ENCODE data around the gene C3orf70.

C3orf70 gene

GRCh38 chr3:185089343-185089742 lies 63.5 kb downstream of the C3orf70 start:
- H3K9me3 Mint-ChIP-seq = no peaks in the 10 kb centered on the region
- H3K4me3 Mint-ChIP-seq = no peak overlapping the region
- no peak overlapping the region for H3K27ac Mint-ChIP-seq
- intact Hi-C loops (cut with micrococcal nuclease) = no loop called here
- H3K4me1 Mint-ChIP-seq (ENCODE audit: low read depth) = no peaks in the 10 kb centered on the region
- no peaks in the 10 kb centered on the region for H3K36me3 Mint-ChIP-seq (ENCODE audit: low read depth)
- peaks cover 2% of the 10 kb centered on the region for H3K27me3 Mint-ChIP-seq

DNA sequence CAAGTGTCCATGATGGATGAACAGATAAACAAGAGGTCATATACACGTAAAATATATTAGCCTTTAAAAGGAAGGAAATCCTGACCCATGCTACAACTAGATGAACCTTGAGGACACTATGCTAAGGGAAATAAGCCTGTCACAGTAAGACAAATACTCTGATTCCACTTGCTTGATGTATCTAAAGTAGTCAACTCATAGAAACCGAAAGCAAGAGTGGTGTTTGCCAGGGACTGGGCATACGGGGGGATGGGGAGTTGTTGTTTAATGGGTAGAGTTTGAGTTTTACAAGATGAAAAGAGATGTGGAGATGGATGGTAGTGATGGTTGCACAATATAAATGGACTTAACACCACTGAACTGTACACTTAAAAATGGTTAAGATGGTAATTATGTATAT lies 65.4 kb downstream of the C3orf70 start:
- peaks cover 2% of the 10 kb centered on the region for H3K27me3 Mint-ChIP-seq
- no peaks in the 10 kb centered on the region for H3K36me3 Mint-ChIP-seq (ENCODE audit: low read depth)
- H3K27ac Mint-ChIP-seq = no peak overlapping the region
- H3K4me3 Mint-ChIP-seq = no peak overlapping the region
- no peaks in the 10 kb centered on the region for H3K4me1 Mint-ChIP-seq (ENCODE audit: low read depth)
- intact Hi-C loops (cut with micrococcal nuclease) = no loop called here
- H3K9me3 Mint-ChIP-seq = no peaks in the 10 kb centered on the region

- Mint-ChIP-seq H3K36me3 (ENCODE audit: low read depth) (no peaks in the 10 kb centered on the region), H3K4me3 (no peak overlapping the region), H3K9me3 (no peaks in the 10 kb centered on the region), H3K27ac (no peak overlapping the region), H3K4me1 (ENCODE audit: low read depth) (no peaks in the 10 kb centered on the region), H3K27me3 (peaks cover 2% of the 10 kb centered on the region)
- intact Hi-C loops (cut with micrococcal nuclease) = no loop called here
Measured at GRCh38 chr3:185084901-185085300, 68.0 kb downstream of the C3orf70 start.

DNA sequence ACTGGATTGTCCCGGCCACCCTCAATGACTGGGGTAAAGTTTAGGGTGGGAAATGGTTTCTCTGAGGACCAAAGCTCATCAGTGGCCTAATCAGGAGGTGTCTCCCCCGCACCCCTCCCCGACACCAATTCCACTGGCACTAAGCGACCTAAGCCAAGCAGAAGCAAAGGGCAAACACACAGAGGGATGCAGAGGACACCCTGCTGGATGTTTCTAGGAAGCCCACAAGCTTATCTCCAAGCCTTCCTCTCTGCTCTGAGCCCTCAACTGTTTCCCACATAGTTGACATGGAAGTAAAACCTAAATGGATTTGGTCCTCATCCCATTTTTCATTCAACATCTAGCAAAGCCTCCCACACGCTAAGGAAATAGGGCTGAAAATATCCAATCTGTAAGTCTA lies 68.5 kb downstream of the C3orf70 start:
- no peaks in the 10 kb centered on the region for H3K9me3 Mint-ChIP-seq
- no peaks in the 10 kb centered on the region for H3K4me1 Mint-ChIP-seq (ENCODE audit: low read depth)
- no peak overlapping the region for H3K27ac Mint-ChIP-seq
- no peak overlapping the region for H3K4me3 Mint-ChIP-seq
- H3K36me3 Mint-ChIP-seq (ENCODE audit: low read depth) = no peaks in the 10 kb centered on the region
- peaks cover 2% of the 10 kb centered on the region for H3K27me3 Mint-ChIP-seq
- intact Hi-C loops (cut with micrococcal nuclease) = no loop called here

GRCh38 chr3:185082829-185083228 lies 70.0 kb downstream of the C3orf70 start:
- Mint-ChIP-seq H3K4me3 (no peak overlapping the region), H3K27ac (no peak overlapping the region), H3K27me3 (peaks cover 2% of the 10 kb centered on the region), H3K9me3 (no peaks in the 10 kb centered on the region), H3K4me1 (ENCODE audit: low read depth) (no peaks in the 10 kb centered on the region), H3K36me3 (ENCODE audit: low read depth) (no peaks in the 10 kb centered on the region)
- intact Hi-C loops (cut with micrococcal nuclease) = no loop called here

- no peak overlapping the region for H3K4me3 Mint-ChIP-seq
- no peaks in the 10 kb centered on the region for H3K36me3 Mint-ChIP-seq (ENCODE audit: low read depth)
Measured at GRCh38 chr3:185082149-185082548, 70.7 kb downstream of the C3orf70 start.

DNA sequence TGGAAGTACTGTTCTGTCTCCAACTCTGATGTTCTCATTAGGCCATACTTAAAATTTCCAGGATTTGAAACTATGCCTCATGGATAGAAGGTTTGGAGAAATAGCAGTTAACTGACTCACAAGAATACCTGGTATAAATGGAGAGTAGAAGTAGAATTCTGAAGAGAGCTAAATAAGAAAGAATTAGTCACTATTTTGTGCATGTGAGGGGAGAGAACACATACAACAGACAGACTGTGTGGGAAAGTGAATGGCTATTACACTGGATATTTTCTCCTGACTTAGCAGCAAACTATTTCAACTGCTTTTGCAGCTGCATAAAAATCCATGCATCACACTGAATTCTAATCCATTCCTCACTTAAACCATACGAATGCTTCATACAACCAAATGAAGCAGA lies 71.3 kb downstream of the C3orf70 start:
- intact Hi-C loops (cut with micrococcal nuclease) = no loop called here
- H3K27me3 Mint-ChIP-seq = peaks cover 2% of the 10 kb centered on the region
- no peaks in the 10 kb centered on the region for H3K36me3 Mint-ChIP-seq (ENCODE audit: low read depth)
- H3K4me1 Mint-ChIP-seq (ENCODE audit: low read depth) = no peaks in the 10 kb centered on the region
- no peak overlapping the region for H3K27ac Mint-ChIP-seq
- H3K9me3 Mint-ChIP-seq = no peaks in the 10 kb centered on the region
- no peak overlapping the region for H3K4me3 Mint-ChIP-seq

More at GRCh38 chr3:185082149-185082548, 70.7 kb downstream of the C3orf70 start:
- peaks cover 2% of the 10 kb centered on the region for H3K27me3 Mint-ChIP-seq
- H3K4me1 Mint-ChIP-seq (ENCODE audit: low read depth) = no peaks in the 10 kb centered on the region
- intact Hi-C loops (cut with micrococcal nuclease) = no loop called here
- H3K27ac Mint-ChIP-seq = no peak overlapping the region
- H3K9me3 Mint-ChIP-seq = no peaks in the 10 kb centered on the region

- H3K4me1 Mint-ChIP-seq (ENCODE audit: low read depth) = no peaks in the 10 kb centered on the region
- H3K4me3 Mint-ChIP-seq = no peak overlapping the region
- no peaks in the 10 kb centered on the region for H3K27me3 Mint-ChIP-seq
- H3K9me3 Mint-ChIP-seq = no peaks in the 10 kb centered on the region
- intact Hi-C loops (cut with micrococcal nuclease) = no loop called here
- no peaks in the 10 kb centered on the region for H3K36me3 Mint-ChIP-seq (ENCODE audit: low read depth)
- no peak overlapping the region for H3K27ac Mint-ChIP-seq
Measured at GRCh38 chr3:185079625-185080024, 73.2 kb downstream of the C3orf70 start.

DNA sequence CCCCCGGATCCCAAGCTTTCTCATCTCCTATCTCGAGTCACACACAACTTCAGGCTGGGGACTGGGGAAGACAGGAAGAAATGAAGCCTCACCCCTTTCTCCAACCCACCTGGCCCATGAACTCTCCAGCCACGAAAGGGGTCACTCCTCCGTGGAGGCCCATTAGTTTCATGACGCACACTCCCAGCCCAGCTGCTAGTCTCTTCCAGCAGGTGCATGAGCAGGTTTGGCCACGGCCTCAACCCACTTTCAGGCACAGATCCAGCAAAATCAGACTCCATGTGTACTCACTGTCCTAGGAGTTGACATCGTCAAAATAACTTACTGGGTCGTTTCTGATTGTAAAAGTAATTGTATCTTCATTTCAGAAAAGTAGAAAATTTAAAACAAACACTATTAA lies 76.6 kb downstream of the C3orf70 start:
- Mint-ChIP-seq H3K9me3 (no peaks in the 10 kb centered on the region), H3K36me3 (ENCODE audit: low read depth) (no peaks in the 10 kb centered on the region)
- intact Hi-C loops (cut with micrococcal nuclease) = no loop called here

GRCh38 chr3:185075547-185075946 lies 77.3 kb downstream of the C3orf70 start:
- intact Hi-C loops (cut with micrococcal nuclease) = no loop called here
- no peaks in the 10 kb centered on the region for H3K4me1 Mint-ChIP-seq (ENCODE audit: low read depth)
- H3K27ac Mint-ChIP-seq = no peak overlapping the region
- no peaks in the 10 kb centered on the region for H3K27me3 Mint-ChIP-seq
- no peaks in the 10 kb centered on the region for H3K9me3 Mint-ChIP-seq
- no peaks in the 10 kb centered on the region for H3K36me3 Mint-ChIP-seq (ENCODE audit: low read depth)
- H3K4me3 Mint-ChIP-seq = no peak overlapping the region

More for the DNA sequence above, 76.6 kb downstream of the C3orf70 start:
- H3K27ac Mint-ChIP-seq = no peak overlapping the region
- no peak overlapping the region for H3K4me3 Mint-ChIP-seq
- H3K27me3 Mint-ChIP-seq = no peaks in the 10 kb centered on the region
- no peaks in the 10 kb centered on the region for H3K4me1 Mint-ChIP-seq (ENCODE audit: low read depth)

DNA sequence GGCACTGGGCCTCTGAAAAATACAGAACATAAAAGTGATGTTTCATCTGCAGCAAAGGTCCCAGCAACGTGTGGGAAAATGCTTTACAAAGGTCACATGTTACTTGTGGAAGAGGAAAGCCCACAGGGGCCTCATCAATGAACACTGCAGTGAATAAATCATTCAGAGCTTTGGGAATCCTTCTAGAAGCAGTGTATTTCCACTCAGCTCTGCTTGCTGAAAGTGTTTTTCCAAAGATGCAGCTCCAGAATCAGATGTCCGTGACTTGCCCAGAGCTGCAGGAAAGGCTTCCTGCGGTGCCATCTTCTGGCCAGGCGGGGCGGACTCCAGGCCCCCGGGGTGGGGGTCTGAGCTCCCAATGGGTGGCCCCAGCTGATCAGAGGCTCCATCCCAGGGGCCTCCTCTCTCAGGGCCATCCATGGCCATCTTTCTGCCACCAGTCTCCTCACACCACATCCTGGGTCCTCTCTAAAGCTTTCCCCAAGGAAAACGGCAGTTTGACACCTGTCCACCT lies 81.5 kb downstream of the C3orf70 start:
- Mint-ChIP-seq H3K9me3 (no peaks in the 10 kb centered on the region), H3K27ac (no peak overlapping the region), H3K36me3 (ENCODE audit: low read depth) (no peaks in the 10 kb centered on the region), H3K27me3 (no peaks in the 10 kb centered on the region), H3K4me1 (ENCODE audit: low read depth) (no peaks in the 10 kb centered on the region), H3K4me3 (no peak overlapping the region)
- intact Hi-C loops (cut with micrococcal nuclease) = no loop called here

GRCh38 chr3:185070491-185071286 lies 82.2 kb downstream of the C3orf70 start:
- Mint-ChIP-seq H3K27me3 (no peaks in the 10 kb centered on the region), H3K27ac (no peak overlapping the region), H3K9me3 (no peaks in the 10 kb centered on the region), H3K4me3 (no peak overlapping the region), H3K4me1 (ENCODE audit: low read depth) (no peaks in the 10 kb centered on the region), H3K36me3 (ENCODE audit: low read depth) (no peaks in the 10 kb centered on the region)
- intact Hi-C loops (cut with micrococcal nuclease) = no loop called here

DNA sequence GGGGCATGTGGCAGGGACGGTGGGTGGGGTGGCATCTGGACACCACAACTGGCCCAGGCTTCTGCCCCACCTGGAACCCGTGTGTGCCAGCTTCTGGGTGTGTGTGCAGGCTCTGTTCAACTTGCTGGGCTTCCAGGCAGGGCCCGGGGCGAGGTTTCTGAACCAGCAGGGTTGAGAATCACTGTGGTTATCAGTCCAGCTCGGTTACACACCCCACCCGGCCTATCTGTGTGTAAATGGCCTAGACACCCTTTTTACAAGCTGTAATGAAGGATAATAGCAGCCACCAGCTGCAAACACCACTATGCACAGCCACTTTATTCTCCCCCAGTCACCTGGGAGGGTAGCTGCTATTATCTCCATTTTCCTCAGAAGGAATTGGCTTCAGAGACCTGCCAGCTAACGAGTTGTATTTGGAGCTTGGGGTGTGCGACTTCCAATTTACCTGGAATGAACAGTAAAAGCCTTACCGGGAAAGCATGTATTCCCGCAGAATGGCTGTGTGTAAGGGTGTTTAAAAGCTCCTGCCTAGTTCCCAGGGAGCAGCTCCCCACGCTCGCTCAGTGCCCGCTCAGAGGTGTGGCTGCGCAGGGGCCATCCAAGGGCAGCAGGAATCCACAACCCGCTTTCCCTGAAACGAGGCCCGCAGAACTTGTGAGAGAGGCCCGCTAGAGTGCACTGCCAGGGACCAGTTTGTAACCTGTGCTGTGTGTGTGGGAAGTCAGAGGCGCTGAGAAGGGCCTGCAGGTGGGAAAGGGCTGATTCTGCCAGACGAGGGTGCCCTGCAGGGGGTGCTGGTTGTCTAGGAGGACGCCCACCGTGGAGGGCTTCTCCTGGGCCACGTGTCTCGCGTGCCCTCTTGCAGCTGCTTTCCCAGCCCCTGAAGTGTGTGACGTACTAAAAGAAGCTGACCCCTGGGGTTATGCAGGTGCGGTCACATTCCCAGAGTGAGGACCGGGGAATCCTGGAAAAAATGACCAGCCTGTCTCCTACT lies 83.5 kb downstream of the C3orf70 start:
- H3K27ac Mint-ChIP-seq = no peak overlapping the region
- no peaks in the 10 kb centered on the region for H3K9me3 Mint-ChIP-seq
- no peaks in the 10 kb centered on the region for H3K4me1 Mint-ChIP-seq (ENCODE audit: low read depth)
- intact Hi-C loops (cut with micrococcal nuclease) = no loop called here
- no peak overlapping the region for H3K4me3 Mint-ChIP-seq
- H3K27me3 Mint-ChIP-seq = no peaks in the 10 kb centered on the region
- H3K36me3 Mint-ChIP-seq (ENCODE audit: low read depth) = no peaks in the 10 kb centered on the region

DNA sequence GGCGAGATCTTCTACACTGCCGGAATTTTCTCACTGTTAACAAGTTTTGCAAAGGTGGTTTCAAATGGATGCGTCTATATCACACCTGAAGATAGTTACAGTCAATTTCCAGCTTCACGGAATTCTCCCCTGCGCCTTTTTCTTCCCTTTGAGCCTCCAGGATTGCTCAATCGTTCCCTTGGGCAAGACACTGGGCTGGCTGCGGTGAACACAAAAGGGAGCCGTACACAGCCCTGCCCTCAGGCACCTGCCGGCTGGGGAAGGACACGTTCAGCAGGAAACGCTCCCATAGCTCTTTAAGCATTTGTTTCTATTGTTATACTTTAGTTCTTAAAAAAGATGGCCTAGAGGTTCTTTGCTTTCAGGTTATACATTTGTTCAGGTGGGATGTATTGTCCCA lies 85.7 kb downstream of the C3orf70 start:
- Mint-ChIP-seq H3K27me3 (no peaks in the 10 kb centered on the region), H3K36me3 (ENCODE audit: low read depth) (no peaks in the 10 kb centered on the region), H3K27ac (no peak overlapping the region), H3K9me3 (no peaks in the 10 kb centered on the region), H3K4me3 (no peak overlapping the region), H3K4me1 (ENCODE audit: low read depth) (no peaks in the 10 kb centered on the region)
- intact Hi-C loops (cut with micrococcal nuclease) = no loop called here

All from dendritic cell treated with granulocyte-macrophage colony-stimulating factor and Interleukin-4, amounts not matched to agents 40 ng/mL and 50 ng/mL, for 4 days (primary cell).